GM12878 (cell line): Measurements from ENCODE around the gene KDM4C. TPM values are rescaled to one million over a fixed set of nuclear protein-coding genes. Genes with fewer than 3 reads are reported as not detected.

ENCODE experiments used
- ATAC-seq: fragments of 200-7000 bp; cut with Tn5 transposase; 3 replicates; pipeline ENCODE4 v1.9.1; 2020; ENCODE audit warnings: mild to moderate bottlenecking, moderate library complexity
- BruUV-seq: library from RNA; stranded (reverse); fragments of 400-500 nt; replicated peaks from 2 replicates; lab custom pipeline; 2021; lab: Mats Ljungman, UMichigan
- CTCF ChIA-PET: fragments of 300-600 bp; sonication (Branson Sonifier 250); formaldehyde crosslinking; extraction: SDS; loops from one replicate; lab custom pipeline; 2021; ENCODE audit warnings: inconsistent platforms; lab: Yijun Ruan, JAX
- POLR2A ChIA-PET: fragments of 350-600 bp; formaldehyde crosslinking; extraction: SDS; loops from one replicate; lab custom pipeline; 2021; ENCODE audit warnings: inconsistent platforms; lab: Charles Lee
- RAD21 ChIA-PET: fragments of 300-600 bp; sonication (Branson Sonifier 250); formaldehyde crosslinking; loops from one replicate; lab custom pipeline; 2023; ENCODE audit warnings: antibody characterized with exemption; ENCODE audit not compliant: unreplicated experiment; lab: Charles Lee
- SMC1A ChIA-PET: fragments of 300-600 bp; sonication (Branson Sonifier 250); formaldehyde crosslinking; loops from one replicate; lab custom pipeline; 2023; ENCODE audit not compliant: unreplicated experiment, uncharacterized antibody; lab: Charles Lee
- DNase-seq: peaks from one replicate; pipeline ENCODE4 v3.0.0-alpha.2; 2011; ENCODE audit warnings: low read depth, low spot score
- FAIRE-seq: peaks from 3 replicates; lab custom pipeline; 2011; peaks lifted over from hg19 to GRCh38; lab: Jason Lieb, UNC
- H2AFZ ChIP-seq: 2 replicates; pipeline ENCODE4 v1.6.0; 2011; ENCODE audit warnings: low read depth, low read length, control low read depth; ENCODE audit not compliant: control insufficient read depth
- H3K27ac ChIP-seq: 2 replicates; pipeline ENCODE4 v1.5.1; 2011; ENCODE audit warnings: control low read depth; ENCODE audit not compliant: control insufficient read depth, insufficient read depth
- H3K27me3 ChIP-seq, 2 experiments: replicated peaks in 1 of 2; 2 replicates each; pipeline versions ENCODE4 v1.6.0 to v1.6.1; 2011; ENCODE audit warnings: low read length in 1 of 2; ENCODE audit not compliant: control insufficient read depth in 2 of 2, insufficient read depth in 2 of 2
- H3K36me3 ChIP-seq, 2 experiments: 2 replicates each; pipeline ENCODE4 v1.5.1; 2011; ENCODE audit warnings: low read length in 1 of 2; ENCODE audit not compliant: control insufficient read depth in 2 of 2, insufficient read depth in 2 of 2
- H3K4me1 ChIP-seq: 2 replicates; pipeline ENCODE4 v1.6.1; 2011; ENCODE audit warnings: mild to moderate bottlenecking, low read length, moderate library complexity, mixed read lengths; ENCODE audit not compliant: control insufficient read depth, insufficient read depth
- H3K4me2 ChIP-seq: 2 replicates; pipeline ENCODE4 v1.6.0; 2011; ENCODE audit warnings: control low read depth; ENCODE audit not compliant: control insufficient read depth, insufficient read depth
- H3K4me3 ChIP-seq: fragments of 200-600 bp; sonication (generic); 2 replicates; pipeline ENCODE4 v1.5.1; 2016
- H3K79me2 ChIP-seq: 2 replicates; pipeline ENCODE4 v1.6.0; 2011; ENCODE audit warnings: low read length; ENCODE audit not compliant: control insufficient read depth, insufficient read depth
- H3K9ac ChIP-seq: 2 replicates; pipeline ENCODE4 v1.8.0; 2011; ENCODE audit warnings: low read length, control low read depth, mixed read lengths; ENCODE audit not compliant: control insufficient read depth, insufficient read depth
- H3K9me3 ChIP-seq: replicated peaks from 3 replicates; pipeline ENCODE4 v1.5.1; 2011; ENCODE audit warnings: mild to moderate bottlenecking, low read length; ENCODE audit not compliant: control insufficient read depth, insufficient read depth
- H4K20me1 ChIP-seq: 2 replicates; pipeline ENCODE4 v1.6.0; 2011; ENCODE audit not compliant: control insufficient read depth, insufficient read depth
- CREB1 ChIP-seq: IDR thresholded peaks from 2 replicates; pipeline ENCODE4 v1.6.1; 2012; ENCODE audit warnings: low read depth, mild to moderate bottlenecking, inconsistent platforms
- GABPA ChIP-seq: IDR thresholded peaks from 2 replicates; pipeline ENCODE4 v1.6.1; 2014; ENCODE audit warnings: antibody characterized with exemption, low read depth, mild to moderate bottlenecking, inconsistent platforms
- KDM1A ChIP-seq: fragments of 200-600 bp; sonication (generic); IDR thresholded peaks from 2 replicates; pipeline ENCODE4 v1.6.1; 2016; ENCODE audit warnings: borderline replicate concordance
- POLR2A ChIP-seq: IDR thresholded peaks from 2 replicates; pipeline ENCODE4 v1.6.1; 2011; ENCODE audit warnings: low read depth, mild to moderate bottlenecking, low read length
- POLR2AphosphoS5 ChIP-seq: IDR thresholded peaks from 2 replicates; pipeline ENCODE4 v1.6.1; 2011; ENCODE audit warnings: mild to moderate bottlenecking, low read length, inconsistent platforms
- SMARCA5 ChIP-seq: fragments of 450-650 bp; IDR thresholded peaks from 2 replicates; pipeline ENCODE4 v1.6.1; 2017; ENCODE audit warnings: mild to moderate bottlenecking
- SPI1 ChIP-seq: IDR thresholded peaks from 2 replicates; pipeline ENCODE4 v1.6.1; 2011; ENCODE audit warnings: low read depth, mild to moderate bottlenecking, low read length, moderate library complexity, borderline replicate concordance; ENCODE audit not compliant: insufficient read depth
- TCF3 ChIP-seq: IDR thresholded peaks from 2 replicates; pipeline ENCODE4 v1.6.1; 2012; ENCODE audit warnings: low read depth, mild to moderate bottlenecking, low read length, borderline replicate concordance; ENCODE audit not compliant: insufficient read depth
- YBX1 ChIP-seq: fragments of 450-650 bp; IDR thresholded peaks from 2 replicates; pipeline ENCODE4 v1.6.1; 2016; ENCODE audit warnings: antibody characterized with exemption
- ZNF207 ChIP-seq: fragments of 450-650 bp; IDR thresholded peaks from 2 replicates; pipeline ENCODE4 v1.6.1; 2014; ENCODE audit warnings: antibody characterized with exemption, mild to moderate bottlenecking, borderline replicate concordance
- WGBS: methylation state at CpG from one replicate; pipeline ENCODE4 v1.1.6; 2016; ENCODE audit warnings: low lambda C conversion rate; ENCODE audit not compliant: insufficient replicate concordance, insufficient coverage; ENCODE audit errors: missing lambda C conversion rate; 5-methylcytosine and 5-hydroxymethylcytosine counted together
- in situ Hi-C: fragments of 300-500 bp; cut with MboI; formaldehyde crosslinking; loops from 9 replicates; pipeline ENCODE4 v1.14.3; 2018; ENCODE audit warnings: mixed read lengths
- intact Hi-C: fragments of 100-400 bp; cut with micrococcal nuclease; formaldehyde crosslinking; loops from one replicate; pipeline ENCODE4 v1.14.2; 2022; ENCODE audit not compliant: unreplicated experiment
- polyA plus RNA-seq, 11 experiments: library from polyadenylated mRNA; depleted of rRNA in 4 of 11; unstranded in 6 of 11; stranded (reverse) in 5 of 11; fragments of >200 nt; fragmentation: Nextera tagmentation in 4 of 11; fragmentation: Illumina TruSeq in 1 of 11; extraction: Ambion mirVana in 4 of 11; extraction: Trizol in 1 of 11; gene quantifications; 1 replicate in 1 of 11; 2 replicates in 10 of 11; pipeline versions ENCODE4 v1.2.1 to v1.2.3, GENCODE V29; 2011 to 2016; ENCODE audit warnings: inconsistent platforms in 2 of 11, missing spikeins in 2 of 11, low read depth in 1 of 11
- total RNA-seq, 4 experiments: library from RNA; depleted of rRNA in 3 of 4; stranded (reverse); fragments of >200 nt in 3 of 4; fragmentation: Illumina TruSeq in 1 of 4; extraction: Trizol in 1 of 4; gene quantifications; 2 replicates each; pipeline versions ENCODE4 v1.2.1 to v1.2.3, GENCODE V29; 2013 to 2021
- TF ChIP-seq, protein P1 (sequence below): fragments of 150-350 bp; IDR thresholded peaks from 2 replicates; pipeline ENCODE4 v1.6.1; 2016; ENCODE audit warnings: low read depth, low read length

The KDM4C gene
- total and polyA plus RNA-seq, 10 of the 15 experiments (the other 5 are each of a cell fraction or from before 2014, with no cell fraction given) = 6.8 to 41.2 (median 20.1) TPM

DNA sequence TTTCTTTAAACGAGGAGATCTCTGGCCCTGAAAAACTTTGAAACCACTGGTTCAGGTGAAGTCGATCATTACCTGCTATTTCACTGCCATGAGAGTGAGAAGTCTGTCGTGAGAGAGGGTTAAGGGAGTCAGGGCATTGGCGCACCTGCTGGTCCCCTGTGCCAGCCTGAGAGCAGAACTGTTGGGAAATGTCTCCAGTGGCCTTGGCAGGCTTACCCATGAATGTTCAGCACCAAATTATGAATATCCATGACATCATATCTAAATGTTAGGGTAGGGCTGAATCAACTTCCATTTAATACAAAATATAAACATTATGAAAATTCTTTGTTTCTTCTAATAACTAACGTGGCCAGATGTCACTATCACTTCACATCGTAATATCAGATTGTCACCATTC, 379.3 kb downstream of the KDM4C start:
- Histone ChIP-seq H3K27ac (no peak overlapping the region), H3K4me1 (no peaks in the 10 kb centered on the region), H4K20me1 (no peaks in the 10 kb centered on the region), H3K27me3 (no peaks in the 10 kb centered on the region), H3K79me2 (no peaks in the 10 kb centered on the region), H3K4me2 (no peak overlapping the region), H2AFZ (no peak overlapping the region), H3K9ac (no peak overlapping the region), H3K9me3 (no peaks in the 10 kb centered on the region), H3K4me3 (no peak overlapping the region), H3K36me3 (peaks cover 0 to 3% of the 10 kb centered on the region in 2 experiments; a peak in 3 of 4 replicates)
- TF ChIP-seq SMARCA5 = no peak
- TF ChIP-seq POLR2AphosphoS5 = no peak
- no peak for TF ChIP-seq ZNF207
- TF ChIP-seq KDM1A = no peak
- no peak for TF ChIP-seq SPI1
- TF ChIP-seq, protein P1, sequence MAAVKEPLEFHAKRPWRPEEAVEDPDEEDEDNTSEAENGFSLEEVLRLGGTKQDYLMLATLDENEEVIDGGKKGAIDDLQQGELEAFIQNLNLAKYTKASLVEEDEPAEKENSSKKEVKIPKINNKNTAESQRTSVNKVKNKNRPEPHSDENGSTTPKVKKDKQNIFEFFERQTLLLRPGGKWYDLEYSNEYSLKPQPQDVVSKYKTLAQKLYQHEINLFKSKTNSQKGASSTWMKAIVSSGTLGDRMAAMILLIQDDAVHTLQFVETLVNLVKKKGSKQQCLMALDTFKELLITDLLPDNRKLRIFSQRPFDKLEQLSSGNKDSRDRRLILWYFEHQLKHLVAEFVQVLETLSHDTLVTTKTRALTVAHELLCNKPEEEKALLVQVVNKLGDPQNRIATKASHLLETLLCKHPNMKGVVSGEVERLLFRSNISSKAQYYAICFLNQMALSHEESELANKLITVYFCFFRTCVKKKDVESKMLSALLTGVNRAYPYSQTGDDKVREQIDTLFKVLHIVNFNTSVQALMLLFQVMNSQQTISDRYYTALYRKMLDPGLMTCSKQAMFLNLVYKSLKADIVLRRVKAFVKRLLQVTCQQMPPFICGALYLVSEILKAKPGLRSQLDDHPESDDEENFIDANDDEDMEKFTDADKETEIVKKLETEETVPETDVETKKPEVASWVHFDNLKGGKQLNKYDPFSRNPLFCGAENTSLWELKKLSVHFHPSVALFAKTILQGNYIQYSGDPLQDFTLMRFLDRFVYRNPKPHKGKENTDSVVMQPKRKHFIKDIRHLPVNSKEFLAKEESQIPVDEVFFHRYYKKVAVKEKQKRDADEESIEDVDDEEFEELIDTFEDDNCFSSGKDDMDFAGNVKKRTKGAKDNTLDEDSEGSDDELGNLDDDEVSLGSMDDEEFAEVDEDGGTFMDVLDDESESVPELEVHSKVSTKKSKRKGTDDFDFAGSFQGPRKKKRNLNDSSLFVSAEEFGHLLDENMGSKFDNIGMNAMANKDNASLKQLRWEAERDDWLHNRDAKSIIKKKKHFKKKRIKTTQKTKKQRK = no peak
- no peak for TF ChIP-seq YBX1
- no peak for TF ChIP-seq GABPA
- TF ChIP-seq CREB1 = no peak
- no peak for TF ChIP-seq POLR2A
- TF ChIP-seq TCF3 = no peak
- POLR2A ChIA-PET = no interaction called here
- 98% methylated on average over 6 of the region's 6 CpGs for WGBS
- no TSS peak for BruUV-seq
- ATAC-seq (no peak), DNase-seq (no peak), FAIRE-seq (no peak)
- in situ Hi-C loops (no loop called here), intact Hi-C loops (no loop called here)
- RAD21 ChIA-PET = no interaction called here
- CTCF ChIA-PET = no interaction called here
- SMC1A ChIA-PET = interaction anchor here (1.1 to 1.7 kb wide), 2 partner anchors 13 to 48 kb away, joined by 3 read pairs; no protein-coding TSS in a partner anchor
